Esophagus squamous epithelium (tissue), 5 donors: Measurements from ENCODE around the gene CCNL1. TPM values are rescaled to one million over a fixed set of nuclear protein-coding genes. Genes with fewer than 3 reads are reported as not detected.

Source experiments
- DNase-seq: peaks from one replicate; lab custom pipeline; 2025; lab: John Stamatoyannopoulos, UW
- H3K27ac ChIP-seq, 4 donors: fragments of 200-600 bp; sonication (generic); one replicate each; pipeline ENCODE4 v1.5.1; 2016 to 2019; ENCODE audit warnings: mild to moderate bottlenecking in 1 of 4
- H3K27me3 ChIP-seq, 4 donors: fragments of 200-600 bp; sonication (generic); 1 replicate in 3 of 4; 2 replicates in 1 of 4; pipeline versions ENCODE4 v1.5.1 to v1.6.0; 2017 to 2021; ENCODE audit warnings: antibody characterized with exemption in 1 of 4
- H3K36me3 ChIP-seq, 3 donors: fragments of 200-600 bp; sonication (generic); one replicate each; pipeline ENCODE4 v1.5.1; 2016 to 2019
- H3K4me1 ChIP-seq, 3 donors: fragments of 200-600 bp; sonication (generic); one replicate each; pipeline ENCODE4 v1.5.1; 2017 to 2019
- H3K4me3 ChIP-seq, 4 donors: fragments of 200-600 bp; sonication (generic); 1 replicate in 3 of 4; 2 replicates in 1 of 4; pipeline ENCODE4 v1.5.1; 2016 to 2019; ENCODE audit warnings: mild to moderate bottlenecking in 2 of 4, moderate library complexity in 1 of 4
- H3K9me3 ChIP-seq, 3 donors: fragments of 200-600 bp; sonication (generic); one replicate each; pipeline ENCODE4 v1.5.1; 2016 to 2019
- CTCF ChIP-seq, 6 experiments: fragments of 450-650 bp in 4 of 6; fragments of 200-600 bp in 2 of 6; sonication (generic) in 2 of 6; IDR thresholded peaks; one replicate each; pipeline ENCODE4 v1.5.1; 2016 to 2019; ENCODE audit warnings: antibody characterized with exemption in 6 of 6, mild to moderate bottlenecking in 4 of 6, moderate library complexity in 4 of 6
- POLR2A ChIP-seq, 4 donors: fragments of 450-650 bp; IDR thresholded peaks; one replicate each; pipeline ENCODE4 v1.6.1; 2017; ENCODE audit warnings: antibody characterized with exemption in 4 of 4, mild to moderate bottlenecking in 4 of 4, moderate library complexity in 3 of 4
- whole genome bisulfite sequencing, 2 donors: methylation state at CpG; one replicate each; pipeline ENCODE4 v1.1.5; 2018; 5-methylcytosine and 5-hydroxymethylcytosine counted together
- intact Hi-C: fragments of 100-400 bp; cut with DNase I; formaldehyde crosslinking; loops from one replicate; pipeline ENCODE4 v1.15.0; 2022
- total RNA-seq, 4 donors: library from RNA; depleted of rRNA; stranded (reverse); fragments of >200 nt; gene quantifications; one replicate each; pipeline ENCODE4 v1.1.0, GENCODE V29; 2016
- donor health status: DM: yes; HTN: yes; CAD: no.

The CCNL1 gene
- total RNA-seq = 100 to 1,000 TPM in 2 of 4 donors, 10 to 100 TPM in 2; 51.0 to 185 (median 121) TPM

- H3K4me3 ChIP-seq = peak within 1 kb of the TSS; percentile 78 to 97 (median 87)
- H3K36me3 ChIP-seq = peaks cover 8 to 35% (median 9%) of the 10 kb centered on the region in 3 donors
- no peaks in the 10 kb centered on the region for H3K27me3 ChIP-seq
- H3K9me3 ChIP-seq = no peaks in the 10 kb centered on the region
- peak; percentile 93 for DNase-seq
- peak within 1 kb of the TSS; percentile 98 to 100 (median 100) for H3K27ac ChIP-seq
- TF ChIP-seq CTCF (IDR thresholded peaks at IDR 0.05) = peak in 2 of 6 experiments; percentile 3 to 38
- peak in 3 of 4 donors; percentile 95 to 100 (median 100) for TF ChIP-seq POLR2A (IDR thresholded peaks at IDR 0.05)
- peaks cover 24 to 51% (median 46%) of the 10 kb centered on the region in 3 donors for H3K4me1 ChIP-seq
- WGBS, 2 donors = 0 to 1% methylated on average over 39 to 40 of the region's 88 CpGs
- intact Hi-C loops = no loop called here
Measured at GRCh38 chr3:157159762-157160657, at the start of gene CCNL1. TSS of gene CCNL1 (minus strand) at chr3:157160147. CDS start at chr3:157160094, 53 bp downstream.

- 94 to 100% methylated on average over 1 of the region's 1 CpG for WGBS, 2 donors
Measured at GRCh38 chr3:157204880-157205279, 44.9 kb upstream of the CCNL1 start.

GRCh38 chr3:157204431-157204830 lies 44.5 kb upstream of the CCNL1 start:
- WGBS, 2 donors = 32 to 42% methylated on average over 1 of the region's 1 CpG
- Histone ChIP-seq H3K27me3 (peaks cover 0 to 24% (median 0%) of the 10 kb centered on the region in 4 donors), H3K36me3 (no peaks in the 10 kb centered on the region), H3K27ac (no peak overlapping the region), H3K9me3 (no peaks in the 10 kb centered on the region), H3K4me3 (no peak overlapping the region), H3K4me1 (peaks cover 0 to 5% (median 0%) of the 10 kb centered on the region in 3 donors)
- no peak for DNase-seq
- TF ChIP-seq CTCF (IDR thresholded peaks at IDR 0.05) (peak in 5 of 6 experiments; percentile 23 to 54 (median 33)), POLR2A (IDR thresholded peaks at IDR 0.05) (no peak)
- intact Hi-C loops = loop anchor here (5.0 kb wide), 1 partner anchor 288 kb away; no protein-coding TSS in a partner anchor

More at GRCh38 chr3:157204880-157205279, 44.9 kb upstream of the CCNL1 start:
- DNase-seq = no peak
- no peaks in the 10 kb centered on the region for H3K36me3 ChIP-seq
- H3K9me3 ChIP-seq = no peaks in the 10 kb centered on the region
- no peak overlapping the region for H3K4me3 ChIP-seq
- peaks cover 0 to 24% (median 0%) of the 10 kb centered on the region in 4 donors for H3K27me3 ChIP-seq
- intact Hi-C loops = loop anchor here (5.0 kb wide), 1 partner anchor 287 kb away; no protein-coding TSS in a partner anchor
- TF ChIP-seq POLR2A (IDR thresholded peaks at IDR 0.05) = no peak
- TF ChIP-seq CTCF (IDR thresholded peaks at IDR 0.05) = no peak
- peaks cover 0 to 5% (median 0%) of the 10 kb centered on the region in 3 donors for H3K4me1 ChIP-seq
- H3K27ac ChIP-seq = no peak overlapping the region

- WGBS, 2 donors = 32 to 46% methylated on average over 6 of the region's 6 CpGs
- Histone ChIP-seq H3K27ac (no peak overlapping the region), H3K4me1 (peaks cover 0 to 5% (median 0%) of the 10 kb centered on the region in 3 donors), H3K4me3 (no peak overlapping the region), H3K9me3 (no peaks in the 10 kb centered on the region), H3K36me3 (no peaks in the 10 kb centered on the region), H3K27me3 (peaks cover 0 to 11% (median 0%) of the 10 kb centered on the region in 4 donors)
- no peak for TF ChIP-seq POLR2A (IDR thresholded peaks at IDR 0.05)
- TF ChIP-seq CTCF (IDR thresholded peaks at IDR 0.05) = peak in 5 of 6 experiments; percentile 38 to 63 (median 43)
- intact Hi-C loops = loop anchor here (5.0 kb wide), 1 partner anchor 291 kb away; no protein-coding TSS in a partner anchor
- DNase-seq = no peak
Measured at GRCh38 chr3:157201648-157202278, 41.8 kb upstream of the CCNL1 start.
